ENCODE results near the gene IKZF2. TPM values are rescaled to one million over a fixed set of nuclear protein-coding genes. Genes with fewer than 3 reads are reported as not detected.

IKZF2 gene
- total and polyA plus RNA-seq, 4 donors, result 0.63 to 17.1 (median 5.7) TPM

DNA sequence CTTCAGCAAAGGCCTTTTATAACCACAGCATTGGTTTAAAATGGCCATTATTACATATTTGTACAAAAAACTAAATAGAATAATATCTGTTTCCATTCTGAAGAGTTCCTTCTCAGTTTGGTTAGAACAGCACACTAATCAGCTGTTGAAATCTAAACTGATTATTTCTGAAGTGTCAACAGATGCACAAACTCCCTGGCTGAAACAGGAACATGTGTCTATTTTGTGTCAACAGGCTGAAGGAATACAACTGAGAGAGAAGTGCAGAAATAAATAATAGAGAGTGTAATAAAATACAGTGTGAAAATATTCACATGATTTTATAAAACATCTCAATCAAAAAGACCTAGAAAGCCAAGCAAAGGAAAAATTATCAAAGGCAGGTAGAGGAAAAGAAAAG, 29.7 kb downstream of the IKZF2 start:
- DNase-seq, result no peak
- Histone ChIP-seq H3K9me3 (ENCODE audit: control insufficient read depth, low read length) (no peaks in the 10 kb centered on the region), H3K36me3 (ENCODE audit: control insufficient read depth in 1 of 2, insufficient read depth in 2 of 2, low read length in 1 of 2) (no peaks in the 10 kb centered on the region), H3K4me1 (ENCODE audit: control insufficient read depth in 1 of 2, insufficient read depth in 2 of 2, low read length in 2 of 2) (no peaks in the 10 kb centered on the region), H3K27me3 (ENCODE audit: control insufficient read depth in 1 of 2, insufficient read depth in 2 of 2, low read length in 1 of 2) (no peaks in the 10 kb centered on the region), H3K4me3 (ENCODE audit: low read length in 2 of 2) (no peak overlapping the region), H3K27ac (ENCODE audit: low read depth in 1 of 2, low read length in 2 of 2) (no peak overlapping the region)
- ATAC-seq (ENCODE audit: low FRiP score), result no peak
- intact Hi-C loops (cut with DNase I), result no loop called here

DNA sequence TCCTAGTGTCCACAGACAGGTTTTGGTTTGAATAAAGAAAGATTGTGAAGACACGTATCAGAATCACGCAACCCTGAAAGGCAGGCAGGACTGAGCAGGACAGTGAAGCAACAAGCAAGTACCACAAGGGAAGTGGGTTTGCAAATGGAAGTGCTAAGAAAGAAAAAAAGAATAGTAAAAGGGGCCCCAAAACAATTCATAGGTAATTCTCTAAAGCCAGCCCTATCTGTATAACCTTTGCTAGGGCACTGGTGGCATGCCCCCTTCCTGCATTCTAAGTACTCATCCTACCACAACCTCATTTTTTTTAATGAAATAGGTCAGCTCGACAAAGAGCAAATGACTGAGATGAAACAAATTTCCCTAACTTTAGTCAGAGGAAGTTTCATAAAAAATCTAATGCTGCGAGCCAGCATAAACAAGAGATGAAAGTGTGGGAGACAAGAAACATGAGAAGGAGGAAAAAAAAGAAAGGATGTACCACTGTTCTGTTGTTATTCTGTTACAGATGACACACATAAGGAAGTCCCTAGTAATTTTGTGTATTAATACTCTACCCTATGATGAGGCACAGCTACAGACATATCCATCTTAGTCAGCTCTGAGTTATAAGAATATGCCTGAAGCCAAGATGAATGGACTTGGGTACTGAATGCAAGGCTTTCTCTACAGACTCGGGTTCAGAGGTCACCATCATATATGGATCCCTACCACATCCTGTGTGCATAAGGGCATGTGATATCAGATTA, 32.2 kb downstream of the IKZF2 start:
- Histone ChIP-seq H3K27ac (ENCODE audit: low read depth in 1 of 2, low read length in 2 of 2) (no peak overlapping the region), H3K4me1 (ENCODE audit: control insufficient read depth in 1 of 2, insufficient read depth in 2 of 2, low read length in 2 of 2) (no peaks in the 10 kb centered on the region), H3K4me3 (ENCODE audit: low read length in 2 of 2) (no peak overlapping the region), H3K36me3 (ENCODE audit: control insufficient read depth in 1 of 2, insufficient read depth in 2 of 2, low read length in 1 of 2) (no peaks in the 10 kb centered on the region), H3K27me3 (ENCODE audit: control insufficient read depth in 1 of 2, insufficient read depth in 2 of 2, low read length in 1 of 2) (no peaks in the 10 kb centered on the region), H3K9me3 (ENCODE audit: control insufficient read depth, low read length) (no peaks in the 10 kb centered on the region)
- intact Hi-C loops (cut with DNase I), result no loop called here
- ATAC-seq (ENCODE audit: low FRiP score) (no peak), DNase-seq (no peak)
- 78 to 79% methylated on average over 5 of the region's 5 CpGs for WGBS, 2 donors

DNA sequence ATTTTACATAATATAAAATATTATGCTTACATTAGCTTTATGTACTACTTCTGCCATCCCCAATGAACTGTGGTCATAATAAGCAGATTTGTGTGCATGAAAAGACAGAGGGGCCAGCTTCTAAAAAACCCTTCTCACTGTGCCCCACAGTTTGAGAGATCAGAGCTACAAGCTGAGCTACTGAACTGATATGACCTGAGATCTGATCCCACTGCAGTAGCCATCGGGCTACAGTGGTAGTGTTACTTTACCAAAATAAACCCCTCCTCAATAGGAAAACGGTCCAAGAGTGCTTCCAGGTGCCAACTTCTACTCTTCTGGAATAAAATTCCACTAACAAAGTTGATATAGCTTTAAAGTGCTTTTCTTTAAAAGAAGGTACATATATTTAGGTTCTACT, 43.1 kb downstream of the IKZF2 start:
- H3K9me3 ChIP-seq (ENCODE audit: control insufficient read depth, low read length), result no peaks in the 10 kb centered on the region
- 59 to 69% methylated on average over 2 of the region's 2 CpGs for WGBS, 2 donors
- intact Hi-C loops (cut with DNase I), result no loop called here
- H3K36me3 ChIP-seq (ENCODE audit: control insufficient read depth in 1 of 2, insufficient read depth in 2 of 2, low read length in 1 of 2), result no peaks in the 10 kb centered on the region
- no peak overlapping the region for H3K4me3 ChIP-seq (ENCODE audit: low read length in 2 of 2)
- H3K27me3 ChIP-seq (ENCODE audit: control insufficient read depth in 1 of 2, insufficient read depth in 2 of 2, low read length in 1 of 2), result no peaks in the 10 kb centered on the region
- no peak overlapping the region for H3K27ac ChIP-seq (ENCODE audit: low read depth in 1 of 2, low read length in 2 of 2)
- no peak for DNase-seq
- no peak for ATAC-seq (ENCODE audit: low FRiP score)
- H3K4me1 ChIP-seq (ENCODE audit: control insufficient read depth in 1 of 2, insufficient read depth in 2 of 2, low read length in 2 of 2), result peaks cover 1 to 6% of the 10 kb centered on the region in 2 donors

DNA sequence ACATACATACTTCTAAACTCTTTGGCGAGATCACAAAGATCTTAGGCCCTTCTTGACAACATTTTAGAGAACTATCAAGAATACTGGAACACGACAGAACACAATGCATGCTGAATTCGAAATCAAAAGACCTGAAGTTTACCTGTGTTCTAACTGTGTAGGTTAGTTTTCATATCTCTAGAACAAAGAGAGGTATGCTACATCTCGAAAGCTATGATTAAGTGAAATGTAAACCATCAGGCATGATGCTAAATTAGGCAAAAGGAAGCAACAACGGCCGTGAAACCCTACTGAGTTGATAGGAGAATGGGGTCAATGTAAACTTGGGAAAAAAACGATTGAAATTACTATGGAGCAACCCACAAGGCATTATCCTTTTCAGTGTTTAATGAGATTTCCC, 43.7 kb downstream of the IKZF2 start:
- DNase-seq (no peak), ATAC-seq (ENCODE audit: low FRiP score) (no peak)
- H3K4me1 ChIP-seq (ENCODE audit: control insufficient read depth in 1 of 2, insufficient read depth in 2 of 2, low read length in 2 of 2), result peaks cover 1 to 6% of the 10 kb centered on the region in 2 donors
- no peaks in the 10 kb centered on the region for H3K27me3 ChIP-seq (ENCODE audit: control insufficient read depth in 1 of 2, insufficient read depth in 2 of 2, low read length in 1 of 2)
- H3K4me3 ChIP-seq (ENCODE audit: low read length in 2 of 2), result no peak overlapping the region
- 93% methylated on average over 7 of the region's 7 CpGs for WGBS, 2 donors
- H3K36me3 ChIP-seq (ENCODE audit: control insufficient read depth in 1 of 2, insufficient read depth in 2 of 2, low read length in 1 of 2), result no peaks in the 10 kb centered on the region
- no peak overlapping the region for H3K27ac ChIP-seq (ENCODE audit: low read depth in 1 of 2, low read length in 2 of 2)
- intact Hi-C loops (cut with DNase I), result no loop called here
- no peaks in the 10 kb centered on the region for H3K9me3 ChIP-seq (ENCODE audit: control insufficient read depth, low read length)

DNA sequence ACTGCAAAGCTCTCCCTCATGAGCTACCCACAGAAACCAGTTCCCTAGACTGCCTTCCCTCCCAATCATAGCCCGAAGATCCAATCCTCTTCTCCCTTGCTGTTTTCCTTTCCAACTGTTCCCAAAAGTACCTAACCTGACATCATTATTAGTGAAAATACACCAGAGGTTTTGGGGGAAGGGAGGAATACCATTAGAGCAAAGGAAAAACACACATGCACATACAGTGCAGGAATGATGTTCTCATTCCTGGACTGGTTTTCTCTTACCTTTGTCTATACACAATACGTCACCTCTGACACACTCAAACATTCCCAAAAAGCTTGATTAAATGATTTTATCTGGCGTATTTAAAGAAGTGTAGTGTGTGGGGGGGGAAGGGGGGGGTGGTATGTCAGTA, 46.2 kb downstream of the IKZF2 start:
- WGBS, 2 donors, result 55 to 56% methylated on average over 3 of the region's 3 CpGs
- Histone ChIP-seq H3K4me1 (ENCODE audit: control insufficient read depth in 1 of 2, insufficient read depth in 2 of 2, low read length in 2 of 2) (peaks cover 1 to 6% of the 10 kb centered on the region in 2 donors), H3K4me3 (ENCODE audit: low read length in 2 of 2) (no peak overlapping the region), H3K36me3 (ENCODE audit: control insufficient read depth in 1 of 2, insufficient read depth in 2 of 2, low read length in 1 of 2) (no peaks in the 10 kb centered on the region), H3K27ac (ENCODE audit: low read depth in 1 of 2, low read length in 2 of 2) (no peak overlapping the region), H3K27me3 (ENCODE audit: control insufficient read depth in 1 of 2, insufficient read depth in 2 of 2, low read length in 1 of 2) (no peaks in the 10 kb centered on the region), H3K9me3 (ENCODE audit: control insufficient read depth, low read length) (no peaks in the 10 kb centered on the region)
- DNase-seq (no peak), ATAC-seq (ENCODE audit: low FRiP score) (no peak)
- intact Hi-C loops (cut with DNase I), result no loop called here

DNA sequence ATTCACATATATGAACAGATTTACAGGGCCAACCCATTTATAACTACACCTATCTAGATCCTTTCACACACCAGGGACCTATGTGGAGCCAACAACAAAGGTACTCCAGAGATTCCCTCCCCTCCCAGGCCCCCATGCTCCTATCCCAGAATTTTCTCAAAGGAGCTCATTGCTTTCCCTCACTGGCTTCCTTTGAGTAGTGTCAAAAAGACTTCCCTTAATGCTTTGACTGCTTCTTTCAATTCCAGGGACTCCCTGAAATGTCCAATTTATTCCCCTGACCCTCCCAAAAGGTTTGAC, 46.6 kb downstream of the IKZF2 start:
- Histone ChIP-seq H3K27me3 (ENCODE audit: control insufficient read depth in 1 of 2, insufficient read depth in 2 of 2, low read length in 1 of 2) (no peaks in the 10 kb centered on the region), H3K4me3 (ENCODE audit: low read length in 2 of 2) (no peak overlapping the region), H3K9me3 (ENCODE audit: control insufficient read depth, low read length) (no peaks in the 10 kb centered on the region), H3K36me3 (ENCODE audit: control insufficient read depth in 1 of 2, insufficient read depth in 2 of 2, low read length in 1 of 2) (no peaks in the 10 kb centered on the region), H3K4me1 (ENCODE audit: control insufficient read depth in 1 of 2, insufficient read depth in 2 of 2, low read length in 2 of 2) (peaks cover 1 to 6% of the 10 kb centered on the region in 2 donors), H3K27ac (ENCODE audit: low read depth in 1 of 2, low read length in 2 of 2) (no peak overlapping the region)
- no peak for DNase-seq
- ATAC-seq (ENCODE audit: low FRiP score), result no peak
- intact Hi-C loops (cut with DNase I), result no loop called here

DNA sequence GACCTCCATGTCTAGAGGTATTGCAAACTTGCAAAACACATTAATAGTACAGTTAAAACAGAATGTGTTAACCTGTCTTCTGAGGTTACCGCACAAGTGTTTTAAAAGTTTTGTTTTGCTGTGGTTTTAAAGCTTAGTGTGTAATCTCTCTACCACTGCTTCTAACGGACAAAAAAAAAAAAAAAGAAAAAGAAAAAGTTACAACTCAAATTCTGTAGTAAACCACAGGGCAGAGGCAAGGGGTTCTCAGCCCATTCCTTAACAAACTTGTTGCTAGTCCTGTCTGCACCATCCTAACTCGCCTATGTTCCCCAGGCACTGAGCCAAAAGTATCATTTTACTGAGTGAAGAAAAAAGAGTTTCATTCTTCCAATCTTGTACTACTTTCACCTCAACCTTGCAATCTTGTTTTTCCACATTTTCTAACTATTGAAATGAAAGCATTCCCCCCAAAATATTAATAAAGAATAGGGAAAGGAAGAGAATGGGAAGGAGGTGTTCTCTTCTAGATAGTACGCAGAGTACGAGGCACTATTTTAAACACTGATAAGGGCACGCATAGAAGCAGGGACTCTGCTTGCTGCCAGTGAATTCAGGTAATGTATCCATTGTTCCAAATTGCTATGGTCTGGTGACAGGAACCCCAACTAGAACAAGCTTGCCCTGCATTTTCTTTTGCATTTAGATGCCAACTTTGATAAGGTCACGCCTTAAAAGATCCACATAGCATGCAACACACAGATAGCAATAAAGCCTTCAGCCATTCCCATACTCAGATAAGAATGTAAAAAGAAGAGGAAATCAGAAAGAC, 47.1 kb downstream of the IKZF2 start:
- no peaks in the 10 kb centered on the region for H3K36me3 ChIP-seq (ENCODE audit: control insufficient read depth in 1 of 2, insufficient read depth in 2 of 2, low read length in 1 of 2)
- no peak overlapping the region for H3K27ac ChIP-seq (ENCODE audit: low read depth in 1 of 2, low read length in 2 of 2)
- no peaks in the 10 kb centered on the region for H3K9me3 ChIP-seq (ENCODE audit: control insufficient read depth, low read length)
- no peak overlapping the region for H3K4me3 ChIP-seq (ENCODE audit: low read length in 2 of 2)
- H3K4me1 ChIP-seq (ENCODE audit: control insufficient read depth in 1 of 2, insufficient read depth in 2 of 2, low read length in 2 of 2), result peaks cover 1 to 6% of the 10 kb centered on the region in 2 donors
- 50 to 56% methylated on average over 7 of the region's 7 CpGs for WGBS, 2 donors
- no peak for DNase-seq
- ATAC-seq (ENCODE audit: low FRiP score), result no peak
- H3K27me3 ChIP-seq (ENCODE audit: control insufficient read depth in 1 of 2, insufficient read depth in 2 of 2, low read length in 1 of 2), result no peaks in the 10 kb centered on the region
- intact Hi-C loops (cut with DNase I), result no loop called here

DNA sequence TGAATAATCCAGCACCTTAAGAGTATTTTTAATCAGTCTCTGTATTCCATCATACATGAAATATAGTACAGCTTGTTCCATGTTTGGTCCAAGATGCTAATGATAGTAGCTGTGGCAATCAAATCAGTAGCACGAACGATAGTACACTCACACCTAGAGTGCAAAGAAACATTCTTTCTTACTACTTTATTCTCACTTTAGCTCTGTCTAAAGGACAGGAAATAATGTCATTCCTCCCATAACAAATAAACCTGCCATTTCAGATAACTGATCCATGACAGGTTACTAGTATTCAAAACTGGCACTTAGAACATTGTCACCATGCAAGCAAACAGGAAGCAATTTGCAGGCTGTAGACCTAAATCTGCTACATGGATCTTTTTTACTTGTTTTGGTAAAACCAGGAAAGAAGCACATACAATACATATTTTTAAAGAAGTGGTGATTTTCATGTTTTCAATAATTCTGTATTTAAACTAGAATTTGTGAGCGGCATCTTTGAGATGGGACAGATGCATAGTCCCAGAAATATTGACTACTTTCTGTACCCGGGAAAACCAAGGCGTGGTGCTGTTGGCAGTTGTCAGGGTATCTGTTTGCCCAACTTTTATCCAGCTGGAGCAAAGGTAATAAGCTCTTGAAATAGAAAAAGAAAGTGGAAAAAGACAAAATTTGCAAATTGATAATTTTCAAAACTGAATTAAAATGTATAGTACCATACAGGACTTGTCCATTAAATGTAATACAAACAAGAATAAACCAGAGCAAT, 49.5 kb downstream of the IKZF2 start:
- Histone ChIP-seq H3K4me1 (ENCODE audit: control insufficient read depth in 1 of 2, insufficient read depth in 2 of 2, low read length in 2 of 2) (peaks cover 0 to 6% of the 10 kb centered on the region in 2 donors), H3K36me3 (ENCODE audit: control insufficient read depth in 1 of 2, insufficient read depth in 2 of 2, low read length in 1 of 2) (no peaks in the 10 kb centered on the region), H3K9me3 (ENCODE audit: control insufficient read depth, low read length) (no peaks in the 10 kb centered on the region), H3K27me3 (ENCODE audit: control insufficient read depth in 1 of 2, insufficient read depth in 2 of 2, low read length in 1 of 2) (no peaks in the 10 kb centered on the region), H3K4me3 (ENCODE audit: low read length in 2 of 2) (no peak overlapping the region), H3K27ac (ENCODE audit: low read depth in 1 of 2, low read length in 2 of 2) (no peak overlapping the region)
- no peak for ATAC-seq (ENCODE audit: low FRiP score)
- DNase-seq, result no peak
- 96 to 98% methylated on average over 5 of the region's 5 CpGs for WGBS, 2 donors
- intact Hi-C loops (cut with DNase I), result no loop called here
